Hindlimb muscle (tissue), 1 donor: ENCODE measurements around the gene RBL2. TPM values are rescaled to one million over a fixed set of nuclear protein-coding genes. Genes with fewer than 3 reads are reported as not detected.

Experiments
- DNase-seq: peaks from one replicate; pipeline ENCODE4 v3.0.0-alpha.2; 2013
- polyA plus RNA-seq: library from polyadenylated mRNA; unstranded; fragments of 120-200 nt; gene quantifications from one replicate; pipeline ENCODE4 v1.2.1, GENCODE V29; 2013; ENCODE audit not compliant: insufficient read length

RBL2 gene
- polyA plus RNA-seq, 1 donor = 45.6 TPM

GRCh38 chr16:53449816-53450517 is 15.7 kb downstream of the RBL2 start:
- no peak for DNase-seq

- DNase-seq = no peak
These were observed 19.7 kb downstream of the RBL2 start for GRCh38 chr16:53453928-53454327.

DNA sequence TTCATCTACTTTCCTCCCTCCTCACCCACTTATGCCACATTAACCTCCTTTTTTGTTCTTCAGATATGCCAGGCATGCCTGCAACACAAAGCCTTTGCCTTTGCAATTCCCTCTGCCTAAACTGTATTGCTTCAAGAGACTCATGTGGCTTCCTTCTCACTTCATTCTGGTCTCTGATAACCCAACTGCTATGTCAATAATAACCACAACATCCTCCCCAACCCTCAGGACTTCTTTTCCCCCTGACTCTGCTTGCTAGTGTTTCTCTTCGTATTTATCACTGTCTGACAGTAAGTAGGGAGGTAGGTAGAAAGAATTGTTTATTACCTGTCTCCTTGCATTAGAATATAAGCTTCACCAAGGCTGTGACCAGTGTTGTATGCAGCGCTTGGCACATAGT is 22.4 kb downstream of the RBL2 start:
- DNase-seq = no peak

DNA sequence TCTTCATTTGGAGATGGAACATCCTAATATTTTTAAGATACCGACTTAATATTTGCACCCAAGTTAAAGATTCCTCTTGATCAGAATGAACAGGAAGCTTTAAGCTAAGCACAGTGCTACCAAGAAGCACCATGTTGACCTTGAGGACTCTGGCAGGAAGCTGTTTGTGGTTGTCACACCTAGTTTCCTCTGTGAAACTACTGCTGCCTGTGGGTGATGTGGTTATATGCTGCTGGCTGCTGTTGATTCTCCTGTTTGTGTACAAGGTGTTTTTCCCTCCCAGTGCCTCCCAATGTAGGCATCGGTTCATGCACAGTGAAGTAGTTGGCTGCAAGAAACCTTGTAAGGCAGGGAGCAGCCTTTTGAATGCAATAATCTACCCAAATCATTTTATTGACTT is 23.4 kb downstream of the RBL2 start:
- DNase-seq = no peak

DNA sequence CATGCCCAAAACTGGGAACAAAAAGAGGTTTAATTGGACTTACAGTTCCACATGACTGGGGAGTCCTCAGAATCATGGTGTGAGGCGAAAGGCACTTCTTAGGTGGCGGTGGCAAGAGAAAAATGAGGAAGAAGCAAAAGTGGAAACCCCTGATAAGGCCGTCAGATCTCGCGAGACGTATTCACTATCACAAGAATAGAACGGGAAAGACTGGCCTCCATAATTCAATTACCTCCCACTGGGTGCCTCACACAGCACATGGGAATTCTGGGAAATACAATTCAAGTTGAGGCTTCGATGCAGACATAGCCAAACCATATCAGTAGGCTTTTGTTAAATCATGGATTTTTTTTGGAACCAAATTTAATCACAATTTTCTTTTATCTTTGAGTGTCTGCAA is 24.4 kb downstream of the RBL2 start:
- DNase-seq = no peak

- DNase-seq = no peak
These were observed 31.5 kb downstream of the RBL2 start for GRCh38 chr16:53465606-53466280.

GRCh38 chr16:53476867-53477266 is 42.6 kb downstream of the RBL2 start:
- DNase-seq = no peak

DNA sequence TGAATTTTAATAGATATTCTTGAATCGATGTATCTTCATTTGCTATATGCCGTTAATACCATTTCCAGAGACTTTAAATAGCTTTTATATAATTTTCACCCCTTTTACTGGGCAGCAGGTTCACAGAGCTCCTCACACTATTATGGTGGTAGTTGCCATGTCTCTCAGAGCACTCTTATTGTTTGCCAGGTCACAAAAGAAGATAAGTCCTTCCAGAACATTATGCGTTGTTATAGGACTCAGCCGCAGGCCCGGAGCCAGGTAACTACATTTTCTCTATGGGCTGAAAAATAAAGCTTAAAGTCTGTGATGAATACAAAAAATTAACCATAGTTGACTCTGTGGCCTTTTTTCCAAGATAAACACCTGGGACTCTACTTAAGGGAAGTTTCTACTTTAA is 44.7 kb downstream of the RBL2 start:
- no peak for DNase-seq

DNA sequence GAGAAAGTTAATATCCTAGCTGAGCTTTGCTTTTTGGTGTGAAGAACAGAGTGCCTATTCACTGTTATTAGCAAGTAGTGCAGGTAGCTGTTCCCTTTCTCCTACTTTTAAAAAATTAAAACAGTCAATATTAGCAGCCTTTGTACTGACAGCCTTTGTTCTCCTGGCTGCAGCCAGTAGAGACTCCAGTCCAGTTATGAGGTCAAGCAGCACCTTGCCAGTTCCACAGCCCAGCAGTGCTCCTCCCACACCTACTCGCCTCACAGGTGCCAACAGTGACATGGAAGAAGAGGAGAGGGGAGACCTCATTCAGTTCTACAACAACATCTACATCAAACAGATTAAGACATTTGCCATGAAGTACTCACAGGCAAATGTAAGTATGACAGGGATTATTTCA is 46.1 kb downstream of the RBL2 start:
- no peak for DNase-seq

- no peak for DNase-seq
These were observed 47.9 kb downstream of the RBL2 start for GRCh38 chr16:53482123-53482522.

DNA sequence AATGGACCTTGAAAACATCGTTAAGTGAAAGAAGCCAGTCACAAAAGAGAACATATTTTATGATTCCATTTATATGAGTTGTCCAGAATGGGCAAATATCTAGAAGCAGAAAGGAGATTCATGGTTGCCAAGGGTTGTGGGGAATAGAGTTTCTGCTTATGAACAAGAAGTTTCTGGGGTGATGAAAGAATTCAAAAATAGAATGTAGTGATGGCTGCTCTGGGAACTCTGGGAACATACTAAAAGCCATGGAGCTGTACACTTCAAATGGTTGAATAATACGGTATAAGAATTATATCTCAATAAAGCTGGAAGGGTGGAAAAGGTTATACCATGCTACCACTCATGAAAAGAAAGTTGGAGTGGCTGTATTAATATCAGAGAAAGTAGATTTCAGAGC is 50.3 kb downstream of the RBL2 start:
- DNase-seq = no peak

- DNase-seq = no peak
These were observed 52.0 kb downstream of the RBL2 start for GRCh38 chr16:53486230-53486629.

- no peak for DNase-seq
These were observed 55.5 kb downstream of the RBL2 start for GRCh38 chr16:53489755-53490154.

- no peak for DNase-seq
These were observed 58.2 kb downstream of the RBL2 start for GRCh38 chr16:53492503-53492902.

DNA sequence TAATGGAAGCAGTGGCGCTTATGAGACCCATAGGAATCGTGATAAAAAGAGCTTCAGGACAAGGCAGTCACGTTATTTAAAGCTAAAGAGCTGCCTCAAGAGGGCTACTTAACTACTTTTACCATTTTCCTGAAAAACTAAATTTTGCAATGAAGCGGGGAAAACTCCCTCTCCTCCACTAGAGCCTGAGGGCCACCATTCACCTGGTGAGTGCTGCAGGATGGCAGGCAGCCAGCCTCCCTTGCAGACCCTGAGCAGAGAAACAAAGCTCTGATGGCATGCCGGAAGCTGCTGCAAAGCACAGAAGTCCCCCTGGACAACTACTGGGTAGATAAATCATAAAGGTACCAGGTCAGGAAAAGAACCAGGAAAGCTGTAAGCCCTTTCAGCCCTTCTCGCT is 60.4 kb downstream of the RBL2 start:
- no peak for DNase-seq

DNA sequence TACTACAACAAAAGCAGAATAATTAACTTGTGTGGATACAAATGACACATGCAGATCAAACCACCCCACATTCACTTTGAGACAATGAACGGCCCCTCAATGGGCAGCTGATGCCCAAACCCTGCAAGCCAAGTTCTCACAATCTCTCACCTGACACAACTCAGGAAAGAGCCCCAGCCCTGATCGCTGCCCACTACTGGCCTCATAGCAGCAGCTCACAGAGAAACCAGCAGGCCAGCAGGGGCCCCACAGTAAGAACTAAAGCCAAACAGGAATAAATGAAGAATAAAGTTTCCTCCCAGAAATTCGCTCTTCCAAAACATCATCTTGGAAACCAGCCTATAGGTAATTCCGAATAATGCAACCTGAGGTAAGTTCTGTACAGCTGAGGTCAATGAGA is 61.1 kb downstream of the RBL2 start:
- DNase-seq = no peak

- no peak for DNase-seq
These were observed 64.7 kb downstream of the RBL2 start for GRCh38 chr16:53498984-53499383.

DNA sequence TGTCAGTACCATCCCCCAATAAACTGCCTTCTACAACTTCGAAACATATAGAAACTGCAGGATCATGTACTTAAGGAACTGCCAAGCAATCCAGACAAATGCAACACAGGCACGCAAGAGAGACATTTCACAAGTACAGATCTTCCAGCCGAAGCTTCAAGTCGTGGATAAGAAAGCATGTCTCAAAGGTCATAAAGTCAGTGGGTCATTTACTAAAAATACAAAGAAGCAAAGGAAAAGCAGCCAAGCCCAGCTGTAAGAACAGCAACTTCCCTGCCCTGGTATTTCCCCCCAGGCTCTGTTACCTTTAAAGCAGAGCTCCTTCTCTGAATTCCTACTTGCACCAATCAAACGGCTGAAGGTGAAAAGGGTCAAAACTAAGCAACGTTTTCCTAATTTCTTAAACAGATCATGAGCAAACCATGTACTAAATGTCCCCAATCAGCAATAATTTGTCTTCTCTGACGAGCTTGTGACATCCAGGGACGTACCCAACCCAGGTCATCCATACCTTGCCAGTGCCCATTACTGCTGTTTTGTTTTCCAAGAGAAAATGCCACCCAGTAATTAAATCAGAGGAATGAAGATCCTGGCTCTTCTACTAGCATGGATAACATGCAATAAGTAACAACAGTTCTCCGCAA is 67.1 kb downstream of the RBL2 start:
- no peak for DNase-seq

- DNase-seq = peak; percentile 32
These were observed 68.3 kb downstream of the RBL2 start, which contains the start of gene AKTIP for GRCh38 chr16:53502331-53503269. AKTIP (minus strand) TSS chr16:53503209; CDS start chr16:53500259, 2,950 bp downstream.

GRCh38 chr16:53503270-53503923 is 69.1 kb downstream of the RBL2 start:
- DNase-seq = peak; percentile 100

DNA sequence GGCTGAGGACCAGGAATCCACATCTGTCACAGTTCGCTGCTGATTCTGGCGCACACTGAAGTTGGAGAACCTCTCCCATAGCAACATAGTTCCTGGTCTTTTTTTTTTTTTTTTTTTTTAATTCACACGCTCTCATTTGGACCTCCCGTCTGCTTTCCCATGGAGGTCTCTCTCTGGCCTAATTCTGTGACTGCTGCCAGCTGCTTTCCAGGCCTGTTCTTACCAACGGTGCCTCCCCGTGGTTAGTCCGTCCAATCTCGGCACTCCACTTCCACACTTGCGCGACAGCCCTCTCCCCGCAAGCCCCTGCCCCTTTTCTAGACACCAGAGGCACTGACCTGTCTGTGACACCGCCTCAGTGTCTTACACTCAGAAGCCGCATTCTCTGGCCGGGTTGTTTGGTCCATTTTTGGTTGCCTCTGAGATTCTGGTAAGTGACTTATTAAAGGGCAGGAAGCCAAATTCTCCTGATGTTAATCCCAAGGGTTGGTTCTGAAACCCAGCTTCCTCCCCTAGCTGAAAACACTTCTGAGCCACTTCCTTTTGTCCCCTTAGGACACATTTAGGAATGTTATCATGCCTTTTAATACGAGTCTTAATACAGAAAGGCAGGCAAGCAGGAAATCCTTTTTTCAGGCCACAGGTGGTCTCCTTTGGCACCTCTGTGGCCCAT is 69.9 kb downstream of the RBL2 start:
- peak; percentile 55 for DNase-seq

GRCh38 chr16:53504665-53505064 is 70.4 kb downstream of the RBL2 start:
- no peak for DNase-seq
